ENCODE measurements around the gene MST1R. TPM values are rescaled to one million over a fixed set of nuclear protein-coding genes. Genes with fewer than 3 reads are reported as not detected.

The MST1R gene
- polyA plus RNA-seq, 3 donors: 2.5 to 7.7 (median 6.7) TPM

GRCh38 chr3:49886922-49887265, 16.8 kb downstream of the MST1R start:
- no peak overlapping the region for H3K27ac ChIP-seq (ENCODE audit: low read depth, low read length)

DNA sequence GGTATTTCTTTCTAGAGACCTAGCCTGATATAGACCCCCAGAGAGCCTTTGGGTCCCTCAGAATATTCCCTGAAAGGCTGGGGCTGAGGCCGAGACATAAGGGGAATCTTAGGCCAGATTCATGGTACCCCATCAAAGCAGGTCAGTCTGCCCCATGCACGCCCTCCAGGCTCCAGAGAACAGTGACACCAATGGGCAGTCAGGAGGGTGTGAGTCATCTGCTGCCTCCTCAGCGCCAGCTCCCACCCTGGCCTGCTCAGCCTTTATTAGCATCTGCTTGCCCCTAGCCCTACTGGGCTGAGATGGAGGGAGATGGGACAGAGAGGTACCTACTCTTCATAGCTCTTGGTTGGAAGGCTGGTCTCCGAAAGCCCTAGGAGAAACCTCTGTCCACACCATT, 19.7 kb downstream of the MST1R start:
- 86 to 97% (median 89%) methylated on average over 4 of the region's 4 CpGs for WGBS, 3 donors
- H3K27ac ChIP-seq (ENCODE audit: low read depth, low read length): no peak overlapping the region

DNA sequence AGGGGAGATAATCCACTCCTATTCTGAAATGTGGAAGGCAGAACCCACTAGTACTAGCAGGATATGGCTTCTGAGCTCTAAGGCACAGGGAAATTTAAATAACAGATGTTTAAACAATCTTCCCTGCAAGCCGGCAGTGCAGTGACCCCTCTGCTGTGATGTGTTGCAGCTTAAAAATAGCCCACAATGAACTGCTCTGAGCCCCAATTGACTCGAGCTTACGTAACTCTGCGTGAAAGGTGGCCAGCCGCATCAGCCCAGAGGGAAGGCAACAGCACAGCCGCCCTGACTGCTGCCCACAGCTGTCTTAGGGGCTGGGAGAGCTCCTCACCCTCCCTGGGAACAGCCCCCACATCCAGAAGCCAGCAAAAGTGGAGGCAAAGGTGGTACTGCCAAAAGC, 21.5 kb downstream of the MST1R start:
- WGBS, 3 donors: 13 to 45% (median 17%) methylated on average over 6 of the region's 6 CpGs
- no peak overlapping the region for H3K27ac ChIP-seq (ENCODE audit: low read depth, low read length)

- WGBS, 3 donors: 46 to 49% (median 48%) methylated on average over 6 of the region's 6 CpGs
- no peak overlapping the region for H3K27ac ChIP-seq (ENCODE audit: low read depth, low read length)
Observed at GRCh38 chr3:49880581-49881315, 22.9 kb downstream of the MST1R start.

DNA sequence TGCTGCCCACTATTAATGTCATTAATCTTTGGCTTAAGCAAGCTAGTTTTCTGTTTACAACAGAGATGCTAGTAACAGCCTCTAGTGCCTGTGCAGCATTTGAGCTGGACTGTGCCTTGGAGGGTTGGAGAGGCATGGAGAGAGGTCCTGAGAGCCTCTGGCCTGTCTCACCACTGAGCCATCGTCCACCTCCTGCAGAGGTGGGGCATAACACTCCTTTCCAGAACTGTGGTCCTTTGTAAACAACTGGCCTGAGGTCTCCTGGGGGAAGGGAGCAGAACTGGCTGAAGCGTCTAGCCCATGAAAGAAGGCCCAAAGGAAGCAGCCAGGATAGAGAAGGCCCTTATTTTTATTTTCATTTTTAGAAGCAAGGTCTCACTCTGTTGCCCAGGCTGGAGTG, 24.0 kb downstream of the MST1R start:
- 44 to 73% (median 71%) methylated on average over 2 of the region's 2 CpGs for WGBS, 3 donors
- no peak overlapping the region for H3K27ac ChIP-seq (ENCODE audit: low read depth, low read length)

DNA sequence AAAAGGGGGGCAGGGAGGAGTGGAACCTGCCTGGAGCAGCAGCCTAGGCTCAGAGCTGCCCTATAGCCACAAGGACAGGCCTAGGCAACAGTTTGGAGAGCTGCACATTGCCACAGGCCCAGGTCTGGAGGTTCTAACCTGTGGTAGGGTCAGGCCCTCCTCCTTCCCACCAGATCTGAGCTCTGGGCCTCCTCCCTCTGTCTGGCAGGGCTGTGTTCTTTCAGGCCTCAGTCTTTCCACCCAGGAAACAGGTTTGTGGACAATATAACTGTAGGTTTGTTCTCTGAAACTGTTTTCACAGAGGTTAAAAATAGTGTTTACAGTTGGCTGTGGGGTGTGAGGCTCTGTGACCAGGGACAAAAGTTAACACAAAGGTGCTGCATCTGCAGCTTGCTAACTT, 25.0 kb downstream of the MST1R start:
- no peak overlapping the region for H3K27ac ChIP-seq (ENCODE audit: low read depth, low read length)

DNA sequence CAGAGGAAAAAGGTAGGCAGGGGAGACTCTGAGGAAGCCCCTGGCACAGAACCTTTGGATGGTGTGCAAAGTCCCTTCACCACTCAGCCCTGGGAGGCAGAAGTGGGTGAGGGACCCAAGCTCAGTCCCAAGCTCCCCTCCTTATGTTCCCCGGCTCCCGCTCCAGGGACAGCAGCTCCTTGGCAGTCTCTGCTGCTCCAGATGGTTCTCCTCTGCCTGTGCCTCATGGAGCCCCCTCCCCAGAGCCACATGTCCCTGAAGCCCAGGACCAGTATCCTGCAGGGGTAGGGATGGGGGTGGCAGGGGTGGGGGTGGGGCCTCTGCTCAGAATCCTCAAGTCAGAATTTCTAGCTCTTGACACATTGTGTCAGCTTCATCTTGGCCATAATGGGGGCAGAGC, 26.0 kb downstream of the MST1R start:
- WGBS, 3 donors: 75 to 85% (median 76%) methylated on average over 2 of the region's 2 CpGs
- no peak overlapping the region for H3K27ac ChIP-seq (ENCODE audit: low read depth, low read length)

- 64 to 93% (median 85%) methylated on average over 5 of the region's 5 CpGs for WGBS, 3 donors
- H3K27ac ChIP-seq (ENCODE audit: low read depth, low read length): no peak overlapping the region
Observed at GRCh38 chr3:49876567-49876966, 27.1 kb downstream of the MST1R start.

- H3K27ac ChIP-seq (ENCODE audit: low read depth, low read length): no peak overlapping the region
- 71 to 93% (median 93%) methylated on average over 8 of the region's 8 CpGs for WGBS, 3 donors
Observed at GRCh38 chr3:49873623-49874022, 30.1 kb downstream of the MST1R start.

DNA sequence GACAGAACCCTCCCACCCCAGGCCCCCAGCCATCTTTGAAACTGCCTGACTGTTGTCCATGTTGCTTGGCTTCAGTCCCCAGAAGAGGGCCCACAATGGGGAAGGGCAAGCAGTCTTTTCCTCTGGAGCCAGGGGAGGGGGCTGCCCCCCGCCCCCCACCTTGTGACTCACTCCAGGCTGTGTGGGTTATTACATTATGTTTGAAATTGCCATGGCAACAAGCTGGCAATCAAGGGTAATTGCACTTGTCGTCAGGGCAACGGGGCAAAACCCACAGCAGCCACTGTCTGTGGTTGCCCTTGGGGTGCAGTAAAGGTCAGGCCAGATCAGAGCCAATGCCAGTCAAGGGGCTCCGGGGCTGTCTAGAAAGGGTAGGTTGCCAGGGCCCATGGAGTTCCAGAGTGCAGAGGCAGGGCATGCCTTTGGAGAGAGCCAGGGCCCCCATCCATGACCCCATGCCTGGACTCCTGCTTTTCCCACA, 30.8 kb downstream of the MST1R start:
- H3K27ac ChIP-seq (ENCODE audit: low read depth, low read length): no peak overlapping the region
- WGBS, 3 donors: 55 to 73% (median 64%) methylated on average over 4 of the region's 4 CpGs

- H3K27ac ChIP-seq (ENCODE audit: low read depth, low read length): no peak overlapping the region
- 75 to 78% (median 76%) methylated on average over 10 of the region's 10 CpGs for WGBS, 3 donors
Observed at GRCh38 chr3:49871531-49872153, 32.0 kb downstream of the MST1R start.

GRCh38 chr3:49869525-49870126, 34.0 kb downstream of the MST1R start, which contains the start of gene CAMKV:
Gene CAMKV (minus strand): TSS chr3:49869906. CDS start chr3:49862388, 7,518 bp downstream.
- no peak within 1 kb of the TSS for H3K27ac ChIP-seq (ENCODE audit: low read depth, low read length)
- WGBS, 3 donors: 2 to 3% (median 2%) methylated on average over 43 to 59 of the region's 59 CpGs

GRCh38 chr3:49868862-49869466, 34.7 kb downstream of the MST1R start:
- WGBS, 3 donors: 3% methylated on average over 23 of the region's 23 CpGs
- no peak overlapping the region for H3K27ac ChIP-seq (ENCODE audit: low read depth, low read length)

- WGBS, 3 donors: 16 to 25% (median 19%) methylated on average over 7 of the region's 7 CpGs
- no peak overlapping the region for H3K27ac ChIP-seq (ENCODE audit: low read depth, low read length)
Observed at GRCh38 chr3:49867871-49868321, 35.8 kb downstream of the MST1R start.

DNA sequence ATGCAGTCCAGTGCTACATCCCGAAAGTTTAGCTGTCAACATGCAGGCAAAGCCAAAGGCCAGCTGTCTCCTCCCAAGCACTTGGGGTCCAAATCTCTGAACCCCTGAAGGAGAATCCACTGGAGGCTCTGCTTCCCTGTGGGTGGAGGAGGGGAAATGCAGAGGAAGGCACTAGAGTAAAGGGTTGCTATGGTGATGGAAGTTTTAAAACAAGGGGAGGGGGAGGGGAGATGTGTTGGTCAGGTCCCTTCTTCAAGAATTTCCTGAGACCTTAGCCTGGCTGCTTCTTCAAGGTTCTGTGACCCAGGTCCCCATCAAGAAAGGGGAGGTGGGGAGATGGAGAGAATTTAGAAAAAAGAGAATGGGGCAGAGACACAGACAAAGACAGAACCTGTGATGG, 36.3 kb downstream of the MST1R start:
- no peak overlapping the region for H3K27ac ChIP-seq (ENCODE audit: low read depth, low read length)
- 92 to 96% (median 93%) methylated on average over 1 of the region's 1 CpG for WGBS, 3 donors

- 54 to 60% (median 55%) methylated on average over 7 of the region's 7 CpGs for WGBS, 3 donors
- no peak overlapping the region for H3K27ac ChIP-seq (ENCODE audit: low read depth, low read length)
Observed at GRCh38 chr3:49865198-49865784, 38.4 kb downstream of the MST1R start.

GRCh38 chr3:49864505-49864904, 39.2 kb downstream of the MST1R start:
- 60 to 61% (median 60%) methylated on average over 5 of the region's 5 CpGs for WGBS, 3 donors

DNA sequence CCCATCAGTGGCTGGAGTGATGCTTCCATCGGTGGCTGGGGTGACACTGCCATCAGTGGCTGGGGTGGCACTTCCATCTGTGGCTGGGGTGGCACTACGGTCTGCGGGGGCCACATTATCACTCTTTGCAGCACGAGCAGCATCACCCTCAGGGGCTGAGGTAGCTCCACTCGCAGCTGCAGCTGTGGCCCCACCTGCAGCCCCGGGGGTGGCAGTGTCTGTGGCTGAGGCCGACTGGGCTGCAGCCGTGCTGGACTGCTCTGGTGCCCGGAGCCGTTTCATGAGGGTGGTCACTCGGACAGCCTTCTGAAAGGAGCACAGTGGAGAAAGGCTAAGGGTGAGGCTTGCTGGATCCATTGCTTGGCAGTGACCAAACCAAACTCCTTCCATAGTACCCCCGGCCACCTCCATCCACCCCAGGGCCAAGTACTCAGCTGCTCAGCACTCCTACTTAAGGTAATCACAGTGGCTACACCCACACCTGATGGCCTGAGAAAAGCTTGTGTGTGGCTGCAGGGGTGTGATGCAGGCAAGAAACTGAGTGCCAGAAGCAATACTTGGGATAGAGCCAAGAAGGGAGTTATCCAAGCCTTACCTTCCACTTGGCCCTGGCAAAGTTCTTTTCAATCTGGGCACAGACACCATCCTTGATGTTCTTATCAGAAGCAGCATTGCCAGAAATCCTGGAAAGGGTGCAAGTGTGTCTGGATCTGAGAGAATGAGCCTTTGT, 43.9 kb downstream of the MST1R start:
- no peak overlapping the region for H3K27ac ChIP-seq (ENCODE audit: low read depth, low read length)
- 78 to 94% (median 87%) methylated on average over 12 of the region's 12 CpGs for WGBS, 3 donors

More at GRCh38 chr3:49864505-49864904, 39.2 kb downstream of the MST1R start:
- no peak overlapping the region for H3K27ac ChIP-seq (ENCODE audit: low read depth, low read length)

Data from adipose tissue (tissue), 3 donors.